ENCODE measurements around the gene KIF3B.
"Not testable (repeated sequence)": the region's sequence is repeated elsewhere in the genome, so short reads cannot be mapped to it uniquely, and the experiment has no call there.

The KIF3B gene

GRCh38 chr20:32296412-32296811 lies 19.0 kb downstream of the KIF3B start:
- DNase-seq (ENCODE audit: low spot score), result no peak

- DNase-seq (ENCODE audit: low spot score), result no peak
Measured at GRCh38 chr20:32296819-32297420, 19.5 kb downstream of the KIF3B start.

- DNase-seq (ENCODE audit: low spot score), result no peak
Measured at GRCh38 chr20:32297439-32297838, 20.0 kb downstream of the KIF3B start.

GRCh38 chr20:32300647-32301046 lies 23.2 kb downstream of the KIF3B start:
- no peak for DNase-seq (ENCODE audit: low spot score)

- no peak for DNase-seq (ENCODE audit: low spot score)
Measured at GRCh38 chr20:32301719-32302506, 24.5 kb downstream of the KIF3B start.

GRCh38 chr20:32302507-32302872 lies 25.0 kb downstream of the KIF3B start:
- DNase-seq (ENCODE audit: low spot score), result no peak

GRCh38 chr20:32304131-32304746 lies 26.8 kb downstream of the KIF3B start:
- DNase-seq (ENCODE audit: low spot score), result peak; percentile 55

- no peak for DNase-seq (ENCODE audit: low spot score)
Measured at GRCh38 chr20:32312718-32313424, 35.4 kb downstream of the KIF3B start.

GRCh38 chr20:32314768-32315167 lies 37.3 kb downstream of the KIF3B start:
- DNase-seq (ENCODE audit: low spot score), result no peak

GRCh38 chr20:32315399-32315798 lies 37.9 kb downstream of the KIF3B start:
- no peak for DNase-seq (ENCODE audit: low spot score)

- no peak for DNase-seq (ENCODE audit: low spot score)
Measured at GRCh38 chr20:32315891-32316290, 38.4 kb downstream of the KIF3B start.

GRCh38 chr20:32316667-32317066 lies 39.2 kb downstream of the KIF3B start:
- DNase-seq (ENCODE audit: low spot score), result no peak

- no peak for DNase-seq (ENCODE audit: low spot score)
Measured at GRCh38 chr20:32319100-32319499, 41.6 kb downstream of the KIF3B start.

- DNase-seq (ENCODE audit: low spot score), result no peak
Measured at GRCh38 chr20:32320305-32320704, 42.9 kb downstream of the KIF3B start.

- DNase-seq (ENCODE audit: low spot score), result no peak
Measured at GRCh38 chr20:32321390-32321789, 43.9 kb downstream of the KIF3B start.

GRCh38 chr20:32322260-32322659 lies 44.8 kb downstream of the KIF3B start:
- not testable (repeated sequence) for DNase-seq (ENCODE audit: low spot score)

- not testable (repeated sequence) for DNase-seq (ENCODE audit: low spot score)
Measured at GRCh38 chr20:32323761-32324160, 46.3 kb downstream of the KIF3B start.

- peak; percentile 94 for DNase-seq (ENCODE audit: low spot score)
Measured at GRCh38 chr20:32325706-32326503, 48.5 kb downstream of the KIF3B start.

- no peak for DNase-seq (ENCODE audit: low spot score)
Measured at GRCh38 chr20:32326504-32326845, 49.0 kb downstream of the KIF3B start.

- DNase-seq (ENCODE audit: low spot score), result no peak
Measured at GRCh38 chr20:32327087-32327681, 49.7 kb downstream of the KIF3B start.

- no peak for DNase-seq (ENCODE audit: low spot score)
Measured at GRCh38 chr20:32329817-32330554, 52.5 kb downstream of the KIF3B start.

Measured in kidney capillary endothelial cell (primary cell).